ENCODE measurements around the gene AJM1. TPM values are rescaled to one million over a fixed set of nuclear protein-coding genes. Genes with fewer than 3 reads are reported as not detected.

Gene AJM1
- total and polyA plus RNA-seq, 2 donors (not counting 1 experiment from before 2014, with no cell fraction given) = 1.7 to 2.9 TPM

DNA sequence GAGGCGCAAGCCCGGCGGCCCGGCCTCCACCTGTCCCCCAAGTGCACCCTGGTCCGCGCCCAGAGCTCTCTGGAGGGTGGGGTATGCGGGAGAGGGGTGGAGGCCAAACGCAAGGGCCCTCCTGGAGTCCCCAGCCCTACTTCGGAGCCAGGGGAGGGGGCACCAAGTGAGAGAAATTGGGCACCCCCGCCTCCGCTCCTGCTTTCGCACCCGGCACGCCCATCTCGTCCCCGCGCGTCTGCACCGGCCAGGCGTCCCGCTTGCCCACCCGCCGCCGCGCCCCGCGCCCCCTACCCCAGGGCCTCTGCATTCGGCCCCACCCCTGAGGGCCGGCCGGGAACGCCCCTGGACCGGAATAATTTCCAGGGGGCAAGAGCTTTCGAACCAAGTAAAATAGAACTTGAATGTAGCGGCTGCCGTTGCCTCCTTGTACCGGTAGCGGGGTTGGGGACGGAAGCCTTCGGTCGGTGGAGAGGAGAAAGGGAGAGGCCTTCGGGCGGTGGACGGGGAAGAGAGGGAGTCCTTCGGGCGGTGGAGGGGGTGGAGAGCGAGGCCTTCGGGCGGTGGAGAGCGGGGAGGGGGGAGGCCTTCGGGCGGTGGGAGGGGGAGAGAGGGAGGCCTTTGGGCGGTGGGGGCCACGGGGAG, 6.2 kb downstream of the AJM1 start:
- ATAC-seq (ENCODE audit: low read depth) = peak; percentile 1
- Histone ChIP-seq H4K20me1 (ENCODE audit: control insufficient read depth, insufficient read depth, low read length, poor library complexity, severe bottlenecking) (peaks cover 28% of the 10 kb centered on the region), H2AFZ (ENCODE audit: insufficient read depth, low read depth, low read length, poor library complexity, severe bottlenecking) (peak overlapping the region; percentile 97), H3K79me2 (ENCODE audit: control insufficient read depth, insufficient read depth, low read length) (peaks cover 2% of the 10 kb centered on the region), H3K9me3 (ENCODE audit: control extremely low read depth in 1 of 3, control insufficient read depth in 2 of 3, insufficient read depth in 1 of 3, low read length in 2 of 3) (peaks cover 0 to 25% (median 0%) of the 10 kb centered on the region in 3 donors), H3K9ac (ENCODE audit: low read length) (peak overlapping the region; percentile 84), H3K27ac (ENCODE audit: low read length in 2 of 2) (peak overlapping the region in 1 of 2 donors; percentile 55), H3K4me2 (replicated peaks; ENCODE audit: low read depth, low read length, poor library complexity, severe bottlenecking) (peak overlapping the region; percentile 99), H3K4me3 (ENCODE audit: control extremely low read depth in 1 of 5, extremely low read depth in 1 of 5, insufficient read depth in 1 of 5, low read depth in 2 of 5, low read length in 4 of 5) (peak overlapping the region; percentile 14 to 87 (median 82)), H3K36me3 (replicated peaks in 1 of 2; ENCODE audit: control extremely low read depth in 1 of 2, control insufficient read depth in 1 of 2, extremely low read depth in 1 of 2, insufficient read depth in 2 of 2, low read length in 1 of 2) (peaks cover 0 to 4% of the 10 kb centered on the region in 2 experiments), H3K27me3 (replicated peaks in 1 of 4; ENCODE audit: control extremely low read depth in 1 of 4, control insufficient read depth in 3 of 4, insufficient read depth in 4 of 4, low read length in 3 of 4) (peaks cover 0 to 34% (median 12%) of the 10 kb centered on the region in 4 experiments), H3K4me1 (ENCODE audit: control insufficient read depth in 2 of 2, insufficient read depth in 2 of 2, low read length in 2 of 2) (peaks cover 40 to 43% of the 10 kb centered on the region in 2 donors)
- ChIA-PET CTCF (interaction anchor here (1.0 to 1.1 kb wide), 2 partner anchors 178 to 181 kb away, joined by 3 to 5 read pairs; no protein-coding TSS in a partner anchor), POLR2A (interaction anchor here (0.7 kb wide), 1 partner anchor 296 kb away, joined by 3 read pairs; no protein-coding TSS in a partner anchor)
- peaks cover 7% of the 10 kb centered on the region for H3K27me3 Mint-ChIP-seq
- H3K4me1 Mint-ChIP-seq = peaks cover 24% of the 10 kb centered on the region
- intact Hi-C loops (cut with micrococcal nuclease) = loop anchor here (1.0 to 5.0 kb wide), 7 partner anchors 18 to 184 kb away; partner anchors contain the start of genes EDF1, FBXW5, FUT7 and PAXX
- peak overlapping the region; percentile 96 for H3K4me3 Mint-ChIP-seq
- no peak overlapping the region for H3K27ac Mint-ChIP-seq
- 2% methylated on average over 41 of the region's 53 CpGs for WGBS (ENCODE audit: insufficient coverage)
- no peaks in the 10 kb centered on the region for H3K9me3 Mint-ChIP-seq (ENCODE audit: insufficient read depth)
- DNase-seq = peak; percentile 54
- peak; percentile 11 for TF ChIP-seq EZH2 (IDR thresholded peaks at IDR 0.05; ENCODE audit: borderline replicate concordance, insufficient read depth, low read depth, low read length, poor library complexity, severe bottlenecking)
- TF ChIP-seq, protein P1, sequence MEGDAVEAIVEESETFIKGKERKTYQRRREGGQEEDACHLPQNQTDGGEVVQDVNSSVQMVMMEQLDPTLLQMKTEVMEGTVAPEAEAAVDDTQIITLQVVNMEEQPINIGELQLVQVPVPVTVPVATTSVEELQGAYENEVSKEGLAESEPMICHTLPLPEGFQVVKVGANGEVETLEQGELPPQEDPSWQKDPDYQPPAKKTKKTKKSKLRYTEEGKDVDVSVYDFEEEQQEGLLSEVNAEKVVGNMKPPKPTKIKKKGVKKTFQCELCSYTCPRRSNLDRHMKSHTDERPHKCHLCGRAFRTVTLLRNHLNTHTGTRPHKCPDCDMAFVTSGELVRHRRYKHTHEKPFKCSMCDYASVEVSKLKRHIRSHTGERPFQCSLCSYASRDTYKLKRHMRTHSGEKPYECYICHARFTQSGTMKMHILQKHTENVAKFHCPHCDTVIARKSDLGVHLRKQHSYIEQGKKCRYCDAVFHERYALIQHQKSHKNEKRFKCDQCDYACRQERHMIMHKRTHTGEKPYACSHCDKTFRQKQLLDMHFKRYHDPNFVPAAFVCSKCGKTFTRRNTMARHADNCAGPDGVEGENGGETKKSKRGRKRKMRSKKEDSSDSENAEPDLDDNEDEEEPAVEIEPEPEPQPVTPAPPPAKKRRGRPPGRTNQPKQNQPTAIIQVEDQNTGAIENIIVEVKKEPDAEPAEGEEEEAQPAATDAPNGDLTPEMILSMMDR (IDR thresholded peaks at IDR 0.05) = no peak
